HG03045 (cell line): ENCODE measurements around the gene YIPF1.

Source experiments
- ATAC-seq: cut with Tn5 transposase; IDR thresholded peaks from one replicate; pipeline ENCODE4 v1.9.1; 2021; ENCODE audit warnings: mild to moderate bottlenecking, moderate library complexity; ENCODE audit not compliant: unreplicated experiment

Gene YIPF1

DNA sequence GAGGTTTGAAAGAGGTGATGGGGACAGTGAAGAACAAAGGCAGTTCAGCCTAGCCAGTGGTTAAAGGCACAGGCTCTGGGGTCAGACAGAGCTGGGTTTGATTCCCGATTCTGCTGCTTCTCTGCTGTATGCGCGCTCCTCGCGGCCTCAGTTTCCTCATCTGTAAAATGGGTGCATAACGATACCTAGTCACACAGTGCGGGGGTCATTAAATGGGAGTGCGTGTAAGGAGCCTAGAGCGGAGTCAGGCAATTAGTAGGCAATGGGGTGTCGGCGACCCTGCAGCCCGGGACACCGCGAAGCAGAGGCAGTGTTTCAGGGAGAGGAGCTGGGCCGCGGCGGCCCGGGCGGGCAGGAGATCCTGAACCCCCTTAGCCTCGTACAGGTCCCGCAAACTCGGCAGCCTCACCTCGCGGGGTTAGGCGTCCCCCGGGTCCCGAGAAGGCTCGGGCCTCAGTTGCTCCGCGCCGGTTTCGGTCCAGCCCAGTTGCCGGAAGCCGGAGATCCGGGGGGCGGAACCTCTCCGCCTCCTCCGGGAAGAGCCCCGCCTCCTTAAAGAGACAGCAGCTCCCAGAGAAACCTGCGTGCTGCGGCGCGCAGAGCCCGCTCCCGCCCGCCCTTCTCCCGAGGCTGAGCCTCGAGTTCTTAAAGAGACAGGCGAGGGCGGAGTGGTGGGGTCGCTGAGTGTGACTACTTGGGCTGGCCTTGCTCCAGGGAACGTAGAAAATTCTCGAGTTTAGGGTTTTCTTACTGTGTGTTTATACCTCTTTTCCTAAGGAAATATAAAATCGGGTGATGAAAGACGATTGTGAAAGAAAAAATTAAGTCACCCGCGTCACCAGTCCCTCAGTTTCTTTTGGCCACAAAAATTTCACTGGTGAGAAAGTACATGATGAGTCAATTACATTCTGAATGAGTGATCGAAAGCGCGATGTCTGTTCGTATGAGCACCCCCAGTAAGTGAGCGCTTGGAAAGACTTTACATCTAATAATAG is at the start of gene YIPF1:
Gene YIPF1 (minus strand): TSS at position 494 of the 995 bp plus-strand sequence. CDS start 860 bp downstream, outside the sequence.
- peak; percentile 88 for ATAC-seq

DNA sequence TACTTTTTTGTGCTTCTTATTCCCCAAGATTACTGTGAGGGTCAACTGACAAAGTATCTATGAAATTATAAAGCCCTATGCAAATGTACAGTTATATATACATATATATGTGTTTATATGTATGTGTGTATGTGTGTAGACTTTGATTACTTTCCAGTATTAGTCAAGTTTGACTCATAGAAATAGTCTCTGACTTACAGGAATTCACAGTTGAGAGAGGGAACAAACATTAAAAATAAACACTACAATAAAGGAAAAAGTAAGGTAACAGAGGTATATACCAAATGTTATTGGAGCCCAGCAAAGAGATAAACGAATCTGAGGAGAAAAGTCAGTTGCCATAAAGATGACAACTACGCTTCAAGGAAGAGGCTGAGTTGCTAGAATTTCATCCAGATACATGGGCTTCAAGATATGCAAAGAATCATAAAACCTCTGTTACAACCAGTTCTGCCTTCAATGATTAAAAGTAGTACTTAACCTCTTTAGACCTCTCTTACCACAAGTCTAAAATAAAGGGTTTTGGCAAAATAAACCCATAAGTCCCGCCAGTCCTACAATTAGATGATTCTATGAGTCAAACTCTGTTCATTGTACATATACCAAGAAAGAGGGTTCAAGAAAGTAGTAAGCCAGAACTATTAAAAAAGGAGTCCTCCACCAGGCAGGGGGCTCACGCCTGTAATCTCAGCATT is 48.7 kb upstream of the YIPF1 start:
- no peak for ATAC-seq

DNA sequence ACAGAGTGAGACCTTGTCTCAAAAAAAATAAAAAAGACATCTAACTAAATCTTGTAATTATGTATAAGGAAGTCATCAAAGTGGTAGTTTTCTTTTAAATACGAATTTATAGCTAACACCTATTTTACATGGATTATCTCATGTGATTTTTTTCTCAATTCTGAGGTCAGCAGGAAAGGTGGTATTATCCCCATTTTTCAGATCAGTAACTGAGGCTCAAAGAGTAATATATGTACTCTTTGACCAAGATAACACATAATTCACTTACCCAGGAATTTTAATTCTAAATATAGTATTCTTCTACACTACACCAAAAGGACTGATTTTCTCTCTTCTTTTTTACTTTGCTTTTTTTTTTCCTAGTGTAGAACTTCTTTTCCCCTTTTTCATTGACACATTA is 46.8 kb upstream of the YIPF1 start:
- no peak for ATAC-seq

DNA sequence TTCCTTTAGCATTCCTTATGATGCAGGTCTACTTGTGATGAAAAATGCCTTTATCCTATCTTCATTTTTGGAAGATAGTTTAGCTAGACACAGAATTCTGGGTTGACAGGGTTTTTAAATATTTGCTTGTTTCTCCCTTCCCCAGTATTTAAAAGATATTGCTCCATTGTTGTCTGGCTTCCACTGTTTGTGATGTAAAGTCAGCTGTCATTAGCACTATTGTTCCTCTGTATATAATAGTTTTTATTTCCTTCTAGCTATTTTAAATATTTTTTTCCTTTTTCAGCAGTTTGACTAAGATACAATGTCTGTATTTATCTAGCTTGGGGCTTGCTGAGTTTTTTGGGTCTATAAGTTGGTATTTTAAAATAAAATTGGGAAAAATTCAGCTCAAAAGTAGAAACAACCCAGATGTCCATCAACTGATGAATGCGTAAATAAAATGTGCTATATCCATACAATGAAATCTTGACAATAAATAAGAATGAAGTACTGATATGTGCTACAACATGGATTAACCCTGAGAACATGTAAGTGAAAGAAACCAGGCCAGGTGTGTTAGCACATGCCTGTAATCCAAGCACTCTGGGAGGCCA is 44.7 kb upstream of the YIPF1 start:
- ATAC-seq = no peak

DNA sequence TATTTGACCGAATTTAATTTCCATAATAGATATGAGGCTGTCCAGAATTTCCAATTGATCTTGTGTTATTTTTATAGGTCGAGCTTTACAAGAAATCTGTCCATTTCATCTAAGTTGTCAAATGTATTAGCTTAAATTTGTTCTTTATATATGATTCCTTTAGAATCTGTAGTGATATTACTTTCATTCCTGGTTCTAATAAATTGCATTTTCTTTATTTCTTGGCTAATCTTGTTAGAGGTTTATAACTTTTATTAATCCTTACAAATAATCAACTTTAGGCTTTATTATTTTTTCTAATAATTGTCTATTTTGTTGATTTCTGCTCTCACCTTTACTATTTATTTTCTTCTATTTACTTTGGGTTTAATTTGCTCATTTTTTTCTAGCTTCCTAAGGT is 41.9 kb upstream of the YIPF1 start:
- ATAC-seq = no peak

DNA sequence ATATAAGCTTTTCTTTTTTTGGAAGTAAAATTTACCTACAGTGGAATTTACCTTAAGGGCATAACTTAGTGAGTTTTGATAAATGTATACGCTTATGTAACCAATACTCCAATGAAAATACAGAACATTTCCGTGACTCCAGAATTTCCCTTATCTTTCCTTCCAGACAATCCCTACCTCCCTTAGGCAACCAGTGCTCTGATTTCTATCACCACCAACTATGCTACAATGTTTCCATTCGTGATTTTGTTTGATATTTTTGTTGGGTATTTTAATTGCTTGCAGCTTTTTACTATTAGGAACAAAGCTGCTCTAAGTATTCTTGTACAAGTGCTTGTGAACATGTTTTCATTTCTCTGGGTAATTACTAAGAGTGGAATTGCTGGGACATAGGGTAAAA is 41.3 kb upstream of the YIPF1 start:
- no peak for ATAC-seq

DNA sequence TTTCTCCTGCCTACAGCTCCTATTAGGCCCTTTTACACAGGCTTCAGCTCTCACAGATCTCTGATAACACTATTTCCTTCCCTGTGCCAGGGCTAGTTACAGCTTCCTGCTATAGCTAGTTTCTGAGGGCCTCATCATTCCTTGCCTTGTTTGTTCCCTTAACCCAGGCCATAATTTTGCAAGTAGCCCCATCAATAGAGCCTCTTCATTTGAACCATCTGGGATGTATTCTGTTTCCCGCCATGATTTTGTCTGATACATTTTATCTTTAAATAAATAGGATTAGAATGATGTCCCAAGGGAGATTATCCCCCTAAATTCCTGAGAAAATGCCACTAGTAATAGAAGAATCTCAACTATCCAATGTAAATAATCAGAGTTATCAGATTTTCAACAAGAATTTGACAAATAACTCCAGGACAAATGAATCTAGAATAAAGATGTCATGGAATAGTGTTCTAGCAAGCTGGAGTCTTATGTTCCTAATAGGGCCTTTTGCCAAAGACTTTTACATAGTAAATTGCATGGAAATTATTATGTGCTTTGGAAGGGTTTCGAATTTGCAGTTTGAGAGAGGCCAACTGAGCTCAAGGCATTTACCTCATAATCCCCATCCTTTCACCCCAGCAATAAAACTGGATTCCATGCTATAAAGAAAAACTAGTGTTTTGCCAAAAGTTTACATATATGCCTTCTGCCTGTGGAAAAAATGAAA is 39.8 kb upstream of the YIPF1 start:
- ATAC-seq = no peak

DNA sequence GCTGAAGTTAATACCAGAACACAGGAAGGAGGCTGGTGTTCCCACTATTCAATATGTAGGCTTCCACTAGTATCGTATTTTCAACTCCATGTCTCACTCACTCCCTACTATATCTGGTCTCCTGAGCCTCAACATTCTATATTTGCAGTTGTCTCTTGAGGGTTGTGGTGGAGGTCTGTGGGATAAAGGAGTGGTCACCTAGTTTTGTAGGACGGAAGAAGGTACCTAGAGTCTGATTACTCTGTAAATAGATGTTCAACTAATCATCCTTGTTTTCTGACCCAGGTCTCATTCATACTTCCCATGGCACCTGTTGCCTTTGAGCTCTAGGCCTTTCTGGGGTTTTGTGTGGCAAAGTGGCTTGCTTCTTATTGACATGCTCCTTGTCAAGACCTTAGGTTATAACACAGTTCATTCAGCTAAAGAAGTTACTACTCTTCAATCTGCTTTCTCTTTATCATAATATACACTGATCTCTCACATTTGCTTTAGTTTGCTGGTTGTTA is 37.8 kb upstream of the YIPF1 start:
- ATAC-seq = no peak

DNA sequence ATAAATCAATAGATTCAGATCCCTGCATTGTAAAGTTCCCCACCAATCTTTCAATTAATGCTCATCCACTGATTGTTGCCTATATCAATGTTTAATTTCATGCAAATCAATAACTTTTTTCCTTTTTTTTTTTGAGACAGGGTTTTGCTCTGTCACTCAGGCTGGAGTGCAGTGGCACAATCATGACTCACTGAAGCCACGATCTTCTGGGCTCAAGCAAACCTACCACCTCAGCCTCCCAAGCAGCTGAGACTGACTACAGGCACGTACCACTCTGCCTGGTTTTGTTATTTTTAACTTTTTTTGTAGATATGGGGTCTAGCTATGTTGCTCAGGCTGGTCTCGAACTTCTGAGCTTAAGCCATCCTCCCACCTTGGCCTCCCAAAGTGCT is 30.1 kb upstream of the YIPF1 start:
- no peak for ATAC-seq

DNA sequence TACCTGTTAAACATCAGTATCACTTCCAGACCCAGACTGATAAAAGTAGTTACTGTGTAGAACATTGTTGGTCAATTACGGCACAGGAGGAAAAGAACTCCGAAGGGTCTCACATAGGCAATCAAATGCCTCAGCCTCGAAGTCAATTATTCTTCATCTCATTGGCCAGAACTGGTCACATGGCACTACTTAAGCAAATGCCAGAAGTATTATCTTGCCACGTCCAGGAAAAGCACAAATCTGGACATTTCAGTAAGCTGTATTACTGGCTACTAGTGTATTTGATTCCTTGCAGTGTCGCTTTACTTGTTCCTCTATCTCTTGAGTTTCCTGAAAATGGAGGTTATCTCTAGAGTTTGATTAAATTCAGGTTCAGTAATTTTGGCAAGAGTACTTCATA is 28.7 kb upstream of the YIPF1 start:
- ATAC-seq = no peak

DNA sequence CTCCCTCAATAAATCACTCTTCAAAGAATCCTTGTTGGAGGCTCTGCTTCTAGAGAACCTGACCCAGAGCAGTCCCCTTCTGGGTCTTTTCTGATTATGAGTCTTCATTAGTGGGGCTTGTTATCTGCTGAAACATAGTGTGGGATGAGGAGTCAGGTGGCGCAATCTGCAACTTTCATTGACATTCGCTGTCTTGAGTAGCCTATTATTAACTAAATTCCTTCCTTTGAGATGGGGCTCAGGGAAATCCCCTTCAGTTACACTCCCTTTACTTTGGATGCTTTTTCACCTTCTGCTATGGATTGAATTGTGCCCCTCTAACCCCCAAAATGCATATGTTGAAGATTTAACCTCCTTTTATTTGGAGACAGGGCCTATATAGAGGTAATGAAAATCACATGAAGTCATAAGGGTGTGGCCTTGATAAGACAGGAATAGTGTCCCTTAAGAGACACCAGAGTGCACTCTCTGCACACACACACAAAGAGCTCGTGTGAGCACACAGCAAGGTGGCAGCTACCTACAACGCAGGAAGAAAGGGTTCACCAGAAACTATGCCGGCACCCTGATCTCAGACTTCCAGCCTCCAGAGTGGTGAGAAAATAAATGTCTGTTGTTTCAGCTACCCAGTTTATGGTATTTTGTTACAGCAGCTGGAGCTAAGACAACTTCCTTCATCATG is 23.9 kb upstream of the YIPF1 start:
- no peak for ATAC-seq

DNA sequence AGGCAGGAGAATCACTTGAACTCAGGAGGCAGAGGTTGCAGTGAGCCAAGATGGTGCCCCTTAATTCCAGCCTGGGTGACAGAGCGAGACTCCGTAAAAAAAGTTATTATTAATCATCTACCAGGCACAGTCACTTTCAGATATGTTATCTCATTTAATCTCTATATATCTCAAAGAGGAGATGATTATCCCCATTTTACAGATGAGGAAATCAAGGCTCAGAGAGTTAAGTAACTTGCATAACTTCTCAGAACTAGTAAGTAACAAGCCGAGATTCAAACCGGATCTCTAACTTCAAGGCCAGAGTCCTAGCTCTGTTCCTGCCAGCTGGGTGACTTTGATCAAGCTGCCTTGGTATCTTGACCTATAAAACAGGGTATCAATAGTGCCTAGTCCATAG is 21.8 kb upstream of the YIPF1 start:
- ATAC-seq = no peak

DNA sequence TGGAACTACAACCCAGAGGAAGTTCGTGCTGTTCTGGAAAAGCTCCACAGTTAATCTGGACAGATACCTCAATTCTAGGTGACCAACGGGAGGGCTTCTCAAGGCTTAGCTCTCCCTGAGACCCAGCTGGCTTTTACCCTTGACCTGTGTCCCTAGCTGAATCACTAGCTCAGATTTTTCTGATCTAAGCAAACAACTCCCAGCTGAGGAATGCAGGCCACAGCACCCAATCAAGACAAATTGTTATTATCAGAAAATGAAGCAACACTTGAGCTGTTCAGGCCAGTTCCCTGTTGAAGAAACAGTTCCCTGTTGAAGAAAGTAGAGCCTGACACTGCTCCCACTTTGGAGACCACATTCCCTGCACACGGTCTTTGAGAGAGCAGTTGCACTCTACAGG is 20.3 kb upstream of the YIPF1 start:
- no peak for ATAC-seq

DNA sequence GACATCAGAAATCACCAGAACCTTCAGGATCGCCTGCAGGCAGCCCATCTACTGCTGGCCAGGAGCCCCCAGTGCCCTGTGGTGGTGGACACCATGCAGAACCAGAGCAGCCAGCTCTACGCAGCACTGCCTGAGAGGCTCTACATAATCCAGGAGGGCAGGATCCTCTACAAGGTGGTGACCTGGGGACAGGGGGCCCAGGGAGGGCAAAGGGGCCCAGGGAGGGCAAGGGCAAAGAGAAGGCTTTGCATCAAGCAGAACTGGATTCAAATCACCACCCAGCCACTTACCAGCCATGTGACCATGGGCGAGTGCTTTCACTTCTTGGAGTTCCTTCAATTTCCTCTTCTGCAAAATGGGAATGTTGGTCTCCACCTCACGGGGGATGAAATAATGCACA is 16.5 kb upstream of the YIPF1 start:
- ATAC-seq = no peak

DNA sequence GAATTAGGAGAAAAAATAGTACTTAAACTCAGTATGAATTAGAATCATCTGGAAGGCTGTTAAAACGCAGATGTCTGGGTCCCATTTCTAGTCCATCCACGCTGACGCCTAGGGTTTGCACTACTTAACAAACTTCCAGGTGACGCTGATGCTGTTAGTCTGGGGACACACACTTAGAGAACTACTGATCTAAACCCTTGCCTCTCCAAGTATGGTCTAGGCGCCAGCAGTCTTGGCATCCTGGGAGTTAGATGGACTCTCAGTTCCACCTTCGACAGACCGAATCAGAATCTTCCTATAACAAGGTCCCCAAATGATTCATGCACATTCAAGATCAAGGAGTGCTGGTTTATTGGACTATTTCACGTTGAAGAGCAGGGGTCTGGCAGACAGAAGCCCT is 15.9 kb upstream of the YIPF1 start:
- ATAC-seq = no peak

DNA sequence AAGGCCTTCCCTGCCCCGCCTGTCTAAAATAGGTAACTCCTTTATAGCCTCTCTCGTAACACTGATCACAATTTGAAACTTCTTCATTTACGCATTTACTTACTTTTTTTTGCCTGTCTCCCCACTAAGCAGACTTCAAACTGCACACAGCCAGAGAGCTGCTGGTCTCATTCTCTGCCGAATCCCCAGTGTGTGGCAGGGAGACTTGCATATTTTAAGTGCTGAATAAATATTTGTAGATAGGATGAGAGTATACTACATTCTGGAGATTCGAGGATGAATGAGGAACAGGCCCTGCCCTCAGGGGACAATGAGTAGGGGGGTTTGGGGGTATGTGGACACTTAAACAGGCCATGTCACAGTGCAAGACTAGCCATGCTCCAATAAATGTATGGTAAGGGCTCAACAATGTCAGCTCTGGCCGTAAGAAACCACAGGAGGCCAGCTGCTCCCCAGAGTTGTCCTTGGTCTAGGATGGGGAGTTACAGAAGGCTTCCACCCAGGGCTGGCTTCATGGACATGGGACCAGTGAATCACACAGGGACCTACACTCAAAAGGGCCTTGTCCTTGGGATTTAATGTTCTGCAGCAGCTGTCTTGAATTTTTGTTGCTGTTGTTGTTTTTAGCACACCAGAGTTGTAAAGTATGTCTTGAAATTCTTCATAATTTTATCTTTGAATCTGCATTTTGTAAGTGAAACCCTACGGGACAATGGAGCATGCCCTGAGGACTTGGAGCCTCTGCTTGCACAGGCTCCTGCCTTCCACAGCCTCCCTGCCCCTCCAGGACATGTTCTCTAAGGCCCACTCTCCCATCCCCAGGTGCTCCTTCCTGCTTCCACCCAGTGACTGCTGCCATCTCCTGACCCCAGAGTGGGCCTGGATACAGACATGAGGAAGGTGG is 12.9 kb upstream of the YIPF1 start:
- no peak for ATAC-seq

DNA sequence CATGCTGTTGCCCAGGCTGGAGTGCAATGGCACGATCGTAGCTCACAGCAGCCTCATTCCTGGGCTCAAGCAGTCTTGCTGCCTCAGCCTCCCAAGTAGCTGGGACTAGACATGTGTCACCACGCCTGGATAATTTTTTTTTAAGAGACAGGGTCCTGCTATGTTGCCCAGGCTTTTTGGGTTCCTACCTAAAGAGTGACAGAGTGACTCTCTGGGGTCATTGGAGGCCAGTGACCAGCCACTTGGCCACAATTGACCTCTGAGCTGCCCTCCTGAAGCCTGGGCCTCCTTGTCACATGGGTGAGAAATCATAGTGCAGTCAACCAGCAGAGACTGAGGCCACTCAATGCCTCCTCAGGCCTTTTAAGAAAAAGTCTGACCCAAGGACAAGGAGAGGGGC is 10.1 kb upstream of the YIPF1 start:
- ATAC-seq = no peak

DNA sequence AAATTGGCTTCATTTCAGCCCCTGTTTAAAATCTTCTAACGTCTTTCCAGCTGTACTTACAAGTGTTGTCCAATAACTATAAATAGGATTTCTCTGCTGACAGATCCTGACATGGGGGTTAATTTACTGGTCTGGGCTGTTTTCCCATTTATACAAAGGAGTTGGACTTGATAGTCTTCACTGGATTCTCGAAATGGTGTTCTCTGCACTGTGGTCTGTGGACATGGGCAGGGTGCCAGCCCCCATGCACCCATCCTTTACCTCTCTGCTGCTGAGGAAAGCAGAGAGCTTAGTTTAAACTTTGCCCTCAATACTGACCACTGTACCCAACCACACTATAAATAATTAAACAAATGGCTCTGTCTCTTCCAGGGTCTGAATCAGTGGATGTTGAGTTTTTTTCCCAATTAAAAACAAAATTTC is 9.6 kb upstream of the YIPF1 start:
- no peak for ATAC-seq

DNA sequence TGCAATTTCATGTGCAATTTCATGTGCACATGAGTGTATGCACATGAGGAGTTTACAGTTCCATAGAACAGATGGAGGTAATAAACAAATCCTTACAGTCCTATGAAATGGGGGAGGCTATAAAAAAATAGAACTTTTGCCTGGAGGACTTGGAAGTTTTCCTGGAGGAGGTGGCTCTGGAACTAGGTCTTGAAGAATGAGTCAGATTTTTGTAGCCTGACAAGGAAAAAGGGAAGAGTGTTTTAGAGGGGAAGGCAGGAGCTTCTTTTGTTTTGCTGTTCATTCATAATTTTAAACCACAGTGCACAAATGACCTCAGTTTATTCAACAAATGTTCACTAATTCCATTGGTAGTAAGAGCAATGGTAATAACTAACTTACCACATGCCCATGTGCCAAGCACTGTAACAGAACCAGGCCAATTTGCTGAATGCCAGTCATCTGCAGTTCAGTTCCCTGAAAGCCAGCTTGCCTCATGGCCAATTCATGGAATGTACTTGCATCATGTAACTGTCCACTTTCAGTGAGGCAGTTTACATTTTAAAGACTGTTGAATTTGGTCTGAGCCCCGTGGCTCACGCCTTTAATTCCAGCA is 7.1 kb upstream of the YIPF1 start:
- no peak for ATAC-seq
